HepG2 (cell line): Measurements from ENCODE around the gene USP36. TPM values are rescaled to one million over a fixed set of nuclear protein-coding genes. Genes with fewer than 3 reads are reported as not detected.

Experiments used
- ATF6 ChIP-seq: sonication (generic); formaldehyde crosslinking; conservative IDR thresholded peaks from 2 replicates; pipeline ENCODE4 v1.4.0; 2020; ENCODE audit warnings: missing genetic modification reagents
- DPF2 ChIP-seq: sonication (generic); formaldehyde crosslinking; IDR thresholded peaks from 2 replicates; pipeline ENCODE4 v1.4.0; 2020; ENCODE audit warnings: mild to moderate bottlenecking, low read depth, missing genetic modification reagents, borderline replicate concordance
- NFE2L1 ChIP-seq: sonication (generic); formaldehyde crosslinking; IDR thresholded peaks from 2 replicates; pipeline ENCODE4 v1.4.0; 2020; ENCODE audit warnings: missing genetic modification reagents, mild to moderate bottlenecking, borderline replicate concordance
- POLR2G ChIP-seq: fragments of 200-400 bp; formaldehyde crosslinking; IDR thresholded peaks from 2 replicates; pipeline ENCODE4 v1.6.1; 2018; ENCODE audit warnings: mild to moderate bottlenecking, low read depth, low read length, moderate library complexity
- TERF1 ChIP-seq: sonication (generic); formaldehyde crosslinking; IDR thresholded peaks from 2 replicates; pipeline ENCODE4 v1.8.0; 2022; ENCODE audit warnings: mild to moderate bottlenecking, missing genetic modification reagents, moderate library complexity
- YY1 ChIP-seq: IDR thresholded peaks from 2 replicates; pipeline ENCODE4 v1.6.1; 2011; ENCODE audit warnings: low read length, low read depth, moderate library complexity, mild to moderate bottlenecking; ENCODE audit not compliant: insufficient read depth, insufficient replicate concordance
- ZC3H13 ChIP-seq: sonication (generic); formaldehyde crosslinking; IDR thresholded peaks from 2 replicates; pipeline ENCODE4 v1.8.1; 2023; ENCODE audit warnings: mild to moderate bottlenecking, missing genetic modification reagents, moderate library complexity
- ZIK1 ChIP-seq: sonication (generic); formaldehyde crosslinking; IDR thresholded peaks from 2 replicates; pipeline ENCODE4 v1.5.0; 2020; ENCODE audit warnings: mild to moderate bottlenecking, low read depth, missing genetic modification reagents, borderline replicate concordance
- ZNF205 ChIP-seq: IDR thresholded peaks from 2 replicates; pipeline ENCODE4 v1.6.1; 2018; ENCODE audit warnings: missing biosample characterization, missing genetic modification reagents
- ZNF232 ChIP-seq: sonication (generic); formaldehyde crosslinking; IDR thresholded peaks from 2 replicates; pipeline ENCODE4 v1.4.0; 2020; ENCODE audit warnings: missing genetic modification reagents, borderline replicate concordance
- ZNF317 ChIP-seq: sonication (generic); formaldehyde crosslinking; IDR thresholded peaks from 2 replicates; pipeline ENCODE4 v1.5.0; 2020; ENCODE audit warnings: mild to moderate bottlenecking, missing genetic modification reagents
- ZNF318 ChIP-seq: sonication (generic); formaldehyde crosslinking; IDR thresholded peaks from 2 replicates; pipeline ENCODE4 v1.4.0; 2020; ENCODE audit warnings: mild to moderate bottlenecking, missing genetic modification reagents
- ZNF547 ChIP-seq: sonication (generic); formaldehyde crosslinking; IDR thresholded peaks from 2 replicates; pipeline ENCODE4 v1.5.1; 2020; ENCODE audit warnings: mild to moderate bottlenecking, missing genetic modification reagents
- ZNF577 ChIP-seq: sonication (generic); formaldehyde crosslinking; IDR thresholded peaks from 2 replicates; pipeline ENCODE4 v1.4.0; 2020; ENCODE audit warnings: mild to moderate bottlenecking, low read depth, missing genetic modification reagents, borderline replicate concordance
- ZNF792 ChIP-seq: IDR thresholded peaks from 2 replicates; pipeline ENCODE4 v1.6.1; 2016
- ZNF879 ChIP-seq: sonication (generic); formaldehyde crosslinking; IDR thresholded peaks from 2 replicates; pipeline ENCODE4 v1.8.1; 2023; ENCODE audit warnings: missing genetic modification reagents
- polyA plus RNA-seq, 8 experiments: library from polyadenylated mRNA; depleted of rRNA in 3 of 8; stranded (reverse) in 7 of 8; unstranded in 1 of 8; fragments of >200 nt; fragmentation: Illumina TruSeq in 4 of 8; extraction: Trizol in 4 of 8; gene quantifications; 2 replicates each; pipeline versions ENCODE4 v1.2.1 to v1.2.3, GENCODE V29; 2011 to 2016; ENCODE audit warnings: low read depth in 4 of 8, missing spikeins in 1 of 8, mixed read lengths in 1 of 8; ENCODE audit not compliant: insufficient read depth in 1 of 8
- total RNA-seq, 5 experiments: library from RNA; depleted of rRNA; stranded (reverse); fragments of >200 nt; fragmentation: Illumina TruSeq; extraction: Trizol; gene quantifications; 2 replicates each; pipeline ENCODE4 v1.2.3, GENCODE V29; 2016; ENCODE audit warnings: low read depth in 1 of 5

The USP36 gene
- total and polyA plus RNA-seq, 2 of the 13 experiments (the other 11 are each of a cell fraction or from before 2014, with no cell fraction given): 29.6 to 45.9 TPM

GRCh38 chr17:78831688-78832540, 8.7 kb downstream of the USP36 start (continued):
- no peak for TF ChIP-seq ATF6
- TF ChIP-seq TERF1 (CRISPR knock-in tag): no peak
- no peak for TF ChIP-seq POLR2G
- TF ChIP-seq ZNF547: peak; percentile 70; the same call in 1 of the 2 replicates
- peak; percentile 72 for TF ChIP-seq ZNF318 (CRISPR knock-in tag)
- no peak for TF ChIP-seq NFE2L1 (CRISPR knock-in tag)
- TF ChIP-seq ZNF232 (CRISPR knock-in tag): peak; percentile 46; the same call in 1 of the 2 replicates
- TF ChIP-seq ZNF205 (CRISPR knock-in tag): peak; percentile 85; the same call in 1 of the 2 replicates
- 0 out of 2 replicates have a peak, but pooled peaks have one; percentile 62 for TF ChIP-seq ZNF879 (CRISPR knock-in tag)
- TF ChIP-seq ZNF792 (CRISPR knock-in tag): no peak
- TF ChIP-seq DPF2: peak; percentile 67
- no peak for TF ChIP-seq ZNF577 (CRISPR knock-in tag)
- no peak for TF ChIP-seq ZC3H13
- no peak for TF ChIP-seq YY1
- no peak for TF ChIP-seq ZIK1 (CRISPR knock-in tag)
- TF ChIP-seq ZNF317 (CRISPR knock-in tag): no peak
